Keratinocyte (primary cell): ENCODE results near the gene HOXC4.
"Not testable (repeated sequence)": the region's sequence is repeated elsewhere in the genome, so short reads cannot be mapped to it uniquely, and the experiment has no call there.

Source experiments
- CTCF ChIP-seq, 3 experiments: IDR thresholded peaks in 1 of 3; conservative IDR thresholded peaks in 1 of 3; optimal IDR thresholded peaks in 1 of 3; 2 replicates in 2 of 3; 3 replicates in 1 of 3; pipeline versions ENCODE3 to v1.5.1; 2011; ENCODE audit warnings: low read length in 3 of 3, mild to moderate bottlenecking in 3 of 3, moderate library complexity in 2 of 3, control low read depth in 1 of 3, inconsistent platforms in 1 of 3; ENCODE audit not compliant: insufficient read depth in 2 of 3; ENCODE audit errors: extremely low read depth in 1 of 3
- EZH2 ChIP-seq: IDR thresholded peaks from one replicate; pipeline ENCODE4 v1.6.1; 2012; ENCODE audit warnings: inconsistent platforms, mild to moderate bottlenecking, low read length, moderate library complexity

- TF ChIP-seq CTCF (optimal IDR thresholded peaks at IDR 0.05 in 1 of 3, IDR thresholded peaks at IDR 0.05 in 1 of 3, conservative IDR thresholded peaks at IDR 0.05 in 1 of 3; ENCODE audit: extremely low read depth in 1 of 3, insufficient read depth in 2 of 3, low read length in 3 of 3); EZH2: not testable (repeated sequence)
These were observed 45.0 kb downstream of the HOXC4 start for GRCh38 chr12:54098644-54099043.
